D341Med (cell line): ENCODE measurements around the gene CALHM2.

Experiments used
- DNase-seq: peaks from one replicate; pipeline ENCODE4 v3.0.0; 2012; ENCODE audit warnings: low spot score

CALHM2 gene

DNA sequence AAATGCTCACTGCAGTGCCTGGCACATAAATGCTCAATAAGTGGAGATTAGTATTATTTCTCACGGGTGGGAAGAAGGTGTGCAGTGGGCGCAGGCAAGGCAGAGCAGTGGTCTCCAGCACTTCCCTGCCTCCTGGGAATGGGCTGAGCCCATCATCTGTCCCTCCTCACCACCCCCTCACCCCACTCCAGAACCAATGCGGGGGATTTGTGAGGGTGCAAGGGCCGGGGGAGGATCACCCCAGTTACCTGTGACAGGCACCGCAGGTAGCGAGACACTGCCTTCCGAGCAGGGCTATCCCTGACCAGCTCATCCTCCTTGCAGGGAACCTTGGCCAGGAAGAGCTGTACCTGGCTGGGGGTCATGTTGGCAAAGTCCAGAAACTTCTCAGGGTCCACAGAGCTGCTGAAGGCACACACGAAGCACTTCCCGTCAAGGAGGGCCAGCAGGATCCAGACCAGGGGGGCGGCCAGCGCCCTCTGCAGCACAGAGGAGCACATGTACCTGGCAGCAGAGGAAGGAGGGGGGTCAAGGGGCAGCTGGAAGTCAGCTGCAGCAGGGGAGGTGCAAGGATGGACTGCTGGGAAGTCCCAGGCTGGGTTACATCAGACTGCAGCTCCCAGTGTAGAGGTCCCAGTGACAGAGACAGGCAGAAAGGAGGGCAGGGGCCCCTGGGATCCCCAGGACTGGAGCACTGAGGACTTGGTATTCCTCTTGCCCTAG lies 24.0 kb upstream of the CALHM2 start:
- DNase-seq, result no peak

GRCh38 chr10:103475437-103475836 lies 23.3 kb upstream of the CALHM2 start:
- no peak for DNase-seq

DNA sequence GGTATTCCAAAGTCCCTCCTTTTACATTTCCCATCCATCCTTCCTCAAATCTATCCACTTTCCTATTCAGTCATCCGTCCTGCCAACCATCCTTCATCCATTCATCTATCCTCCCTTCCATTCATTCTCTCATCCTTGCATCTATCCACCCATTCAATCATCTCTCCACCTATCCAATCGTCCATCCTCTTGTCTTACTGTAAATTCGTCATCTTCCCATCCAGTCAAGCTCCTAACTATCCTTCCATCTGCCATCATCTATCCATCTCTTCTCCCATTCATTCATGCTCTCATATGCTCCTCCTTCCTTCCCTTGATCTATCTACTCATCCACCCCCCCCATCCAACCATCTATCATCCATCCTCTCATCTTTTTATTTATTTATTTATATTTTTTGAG lies 21.9 kb upstream of the CALHM2 start:
- DNase-seq, result no peak

- DNase-seq, result no peak
These were observed 21.1 kb upstream of the CALHM2 start for GRCh38 chr10:103473261-103473671.

DNA sequence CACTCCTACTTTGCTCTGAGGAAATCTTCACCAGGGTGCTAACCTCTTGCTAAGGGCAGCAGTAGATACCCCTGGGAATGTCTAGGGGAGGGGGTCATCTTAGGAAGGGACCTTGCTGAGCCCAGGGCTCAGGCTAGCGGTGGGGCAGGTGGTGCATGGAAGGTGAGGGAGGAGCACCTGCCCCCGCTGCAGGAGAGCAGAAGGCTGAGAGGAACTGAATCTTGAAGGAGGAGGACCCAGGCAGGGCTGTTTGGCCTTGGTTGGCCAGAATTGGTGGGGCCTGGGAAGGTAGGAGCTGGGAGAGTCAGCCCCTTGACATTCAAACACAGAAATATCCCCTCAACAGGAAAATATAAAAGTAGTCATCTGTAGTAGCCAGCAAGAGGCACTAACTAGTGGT lies 19.8 kb upstream of the CALHM2 start:
- DNase-seq, result no peak

GRCh38 chr10:103470761-103471653 lies 18.8 kb upstream of the CALHM2 start:
- DNase-seq, result no peak

DNA sequence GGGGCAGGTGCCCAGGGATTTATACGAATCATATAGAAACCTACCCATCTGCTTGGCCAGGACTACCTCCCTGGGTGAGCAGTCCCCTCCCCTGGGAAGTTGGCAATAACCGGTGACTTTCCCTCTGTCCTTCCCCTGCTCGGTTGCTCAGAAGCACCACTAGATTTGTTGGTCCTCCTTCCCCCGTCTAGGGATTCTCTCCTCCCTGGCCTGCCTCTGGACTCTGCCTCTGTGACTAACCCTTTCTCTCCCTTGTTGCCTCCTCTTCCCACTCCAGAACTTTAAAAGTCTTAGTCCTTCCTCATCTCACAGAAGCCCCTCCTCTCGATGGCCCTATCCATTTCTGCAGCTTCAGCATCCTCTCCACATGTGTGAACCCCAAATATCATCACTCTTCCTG lies 17.0 kb upstream of the CALHM2 start:
- no peak for DNase-seq

DNA sequence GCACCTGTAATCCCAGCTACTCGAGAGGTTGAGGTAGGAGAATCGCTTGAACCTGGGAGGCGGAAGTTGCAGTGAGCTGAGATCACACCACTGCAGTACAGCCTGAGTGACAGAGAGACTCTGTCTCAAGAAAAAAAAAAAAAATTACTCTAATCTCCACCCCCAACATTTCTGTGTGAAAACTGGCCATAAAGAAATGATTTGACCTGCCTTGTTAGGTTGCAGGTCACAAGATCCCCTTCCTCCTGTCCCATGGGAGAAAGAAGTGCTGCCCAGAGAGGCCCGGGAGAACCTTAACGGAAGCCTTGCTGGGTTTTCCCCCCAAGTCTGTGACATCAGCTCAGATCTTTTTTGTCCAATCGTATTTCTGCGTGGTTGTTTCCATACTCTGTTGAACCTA lies 15.2 kb upstream of the CALHM2 start:
- DNase-seq, result no peak

GRCh38 chr10:103466734-103467133 lies 14.6 kb upstream of the CALHM2 start:
- DNase-seq, result no peak

GRCh38 chr10:103465411-103466179 lies 13.4 kb upstream of the CALHM2 start:
- DNase-seq, result no peak

GRCh38 chr10:103463499-103463898 lies 11.3 kb upstream of the CALHM2 start:
- no peak for DNase-seq

- DNase-seq, result no peak
These were observed 7.4 kb upstream of the CALHM2 start for GRCh38 chr10:103459615-103460014.

- no peak for DNase-seq
These were observed 6.5 kb upstream of the CALHM2 start, which contains the start of gene CALHM1 for GRCh38 chr10:103458720-103459119. CALHM1 (minus strand) TSS chr10:103458900; CDS start chr10:103458751, 149 bp downstream.

- no peak for DNase-seq
These were observed 5.9 kb upstream of the CALHM2 start for GRCh38 chr10:103457896-103458583.

GRCh38 chr10:103457176-103457712 lies 5.1 kb upstream of the CALHM2 start:
- no peak for DNase-seq

GRCh38 chr10:103456074-103456660 lies 4.0 kb upstream of the CALHM2 start:
- DNase-seq, result no peak

GRCh38 chr10:103455235-103455634 lies 3.1 kb upstream of the CALHM2 start:
- no peak for DNase-seq

GRCh38 chr10:103454026-103454425 lies 1.9 kb upstream of the CALHM2 start:
- DNase-seq, result no peak

DNA sequence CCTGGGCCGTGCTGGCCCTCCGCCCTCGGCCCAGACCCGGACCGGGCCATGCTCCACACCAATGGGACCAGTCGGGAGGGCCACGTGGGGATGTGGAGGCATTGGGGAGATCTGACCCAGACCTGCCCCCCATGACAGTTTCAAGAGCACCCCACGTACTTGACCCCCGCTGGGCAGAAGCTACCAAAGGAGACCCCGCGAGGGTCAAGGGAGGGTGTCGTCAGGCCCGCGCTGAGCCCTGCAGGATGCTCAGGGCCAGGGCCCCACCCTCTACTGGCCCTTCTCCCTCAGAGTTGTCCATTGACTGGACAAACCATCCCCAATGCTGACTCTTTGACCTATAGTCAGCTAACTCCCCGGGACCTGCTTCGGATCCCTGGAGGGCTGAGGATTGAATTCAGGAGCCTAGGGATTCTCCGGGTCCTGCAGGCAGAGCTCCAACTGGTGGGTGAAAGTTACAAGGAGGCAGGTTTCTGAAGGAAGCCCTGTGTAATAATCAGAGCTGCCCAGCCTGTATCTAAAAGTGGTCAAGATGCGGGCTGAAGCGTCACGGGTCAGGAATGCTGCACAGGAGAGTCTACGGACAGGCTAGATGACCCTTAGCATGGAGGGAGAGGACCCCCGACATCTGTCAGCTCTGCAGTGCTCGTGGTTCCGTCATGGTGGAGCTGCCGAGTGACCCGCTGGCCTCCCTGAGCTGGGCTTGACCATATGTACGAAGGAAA lies 498 bp upstream of the CALHM2 start:
- DNase-seq, result no peak

GRCh38 chr10:103451091-103451813 lies 918 bp downstream of the CALHM2 start:
- DNase-seq, result no peak
